Tibial nerve (tissue), 4 donors: Measurements from ENCODE around the gene FBXW12. TPM values are rescaled to one million over a fixed set of nuclear protein-coding genes. Genes with fewer than 3 reads are reported as not detected.

Source experiments
- DNase-seq, 2 donors: peaks; one replicate each; pipeline ENCODE4 v3.0.0-alpha.2; 2019; ENCODE audit warnings: low spot score in 2 of 2
- H3K27ac ChIP-seq, 4 donors: fragments of 200-600 bp; sonication (generic) in 3 of 4; one replicate each; pipeline ENCODE4 v1.5.1; 2017 to 2019; ENCODE audit warnings: mild to moderate bottlenecking in 1 of 4
- H3K27me3 ChIP-seq, 2 donors: fragments of 200-600 bp; sonication (generic) in 1 of 2; one replicate each; pipeline versions ENCODE4 v1.5.1 to v1.6.0; 2017 to 2019
- H3K36me3 ChIP-seq, 3 donors: fragments of 200-600 bp; sonication (generic); one replicate each; pipeline ENCODE4 v1.5.1; 2018 to 2019
- H3K4me1 ChIP-seq, 4 donors: fragments of 200-600 bp; sonication (generic) in 3 of 4; one replicate each; pipeline ENCODE4 v1.5.1; 2017 to 2019
- H3K4me3 ChIP-seq, 4 donors: fragments of 200-600 bp; sonication (generic) in 3 of 4; one replicate each; pipeline ENCODE4 v1.5.1; 2017 to 2019; ENCODE audit warnings: mild to moderate bottlenecking in 1 of 4, moderate library complexity in 1 of 4
- H3K9me3 ChIP-seq, 4 donors: fragments of 200-600 bp; sonication (generic) in 3 of 4; one replicate each; pipeline ENCODE4 v1.5.1; 2017 to 2019
- EP300 ChIP-seq, 2 donors: sonication (generic); formaldehyde crosslinking; IDR thresholded peaks; one replicate each; pipeline ENCODE4 v1.6.1; 2017; ENCODE audit warnings: antibody characterized with exemption in 2 of 2, mild to moderate bottlenecking in 1 of 2
- POLR2A ChIP-seq, 2 donors: fragments of 450-650 bp; IDR thresholded peaks; one replicate each; pipeline ENCODE4 v1.6.1; 2017; ENCODE audit warnings: antibody characterized with exemption in 2 of 2, mild to moderate bottlenecking in 2 of 2, moderate library complexity in 2 of 2
- WGBS, 2 donors: methylation state at CpG; one replicate each; pipeline ENCODE4 v1.1.5; 2018; 5-methylcytosine and 5-hydroxymethylcytosine counted together
- total RNA-seq, 4 donors: library from RNA; depleted of rRNA; stranded (reverse); fragments of >200 nt; gene quantifications; one replicate each; pipeline ENCODE4 v1.1.0, GENCODE V29; 2016
- TF ChIP-seq, protein P1 (sequence below), 5 experiments: fragments of 200-600 bp in 3 of 5; fragments of 450-650 bp in 2 of 5; sonication (generic) in 3 of 5; IDR thresholded peaks; one replicate each; pipeline ENCODE4 v1.5.1; 2016 to 2019; ENCODE audit warnings: antibody characterized with exemption in 5 of 5, mild to moderate bottlenecking in 3 of 5, moderate library complexity in 2 of 5

The FBXW12 gene
- total RNA-seq, 4 donors from 2014 or later, result not detected

DNA sequence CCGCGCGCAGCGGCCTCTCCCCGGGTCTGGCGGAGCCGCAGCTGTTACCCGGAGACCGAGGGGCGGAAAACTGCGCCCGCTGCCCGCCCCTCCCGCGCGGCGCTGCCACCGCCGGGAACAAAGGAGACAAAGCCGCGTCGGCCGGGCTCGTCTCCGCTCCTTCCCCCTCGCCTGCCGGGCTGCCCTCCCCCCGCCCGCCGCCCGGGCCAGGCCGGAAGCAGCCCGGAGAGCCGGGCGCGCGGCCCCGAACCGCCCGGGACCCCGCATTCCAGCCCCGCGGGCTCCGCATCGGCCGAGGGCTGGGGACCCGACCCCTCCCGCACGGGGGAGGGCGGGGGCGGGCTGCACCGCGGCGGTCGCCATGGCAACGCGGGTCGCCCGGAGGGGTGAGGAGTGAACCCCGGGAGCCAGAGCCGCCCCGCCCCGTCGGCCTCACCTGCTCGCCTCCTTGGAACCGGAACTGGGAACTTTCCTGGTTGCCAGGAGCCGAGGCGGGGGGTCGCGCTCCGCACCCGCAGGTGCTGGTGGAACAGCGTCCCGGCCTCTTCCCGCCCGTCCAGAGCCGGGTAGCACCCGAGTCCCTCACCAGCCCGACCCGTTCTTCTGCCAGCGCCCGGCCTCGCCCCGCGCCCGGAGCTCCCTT, 57.4 kb downstream of the FBXW12 start:
- H3K4me1 ChIP-seq, result peaks cover 0 to 87% (median 43%) of the 10 kb centered on the region in 4 donors
- peak overlapping the region; percentile 95 to 98 (median 96) for H3K27ac ChIP-seq
- no peak for DNase-seq

DNA sequence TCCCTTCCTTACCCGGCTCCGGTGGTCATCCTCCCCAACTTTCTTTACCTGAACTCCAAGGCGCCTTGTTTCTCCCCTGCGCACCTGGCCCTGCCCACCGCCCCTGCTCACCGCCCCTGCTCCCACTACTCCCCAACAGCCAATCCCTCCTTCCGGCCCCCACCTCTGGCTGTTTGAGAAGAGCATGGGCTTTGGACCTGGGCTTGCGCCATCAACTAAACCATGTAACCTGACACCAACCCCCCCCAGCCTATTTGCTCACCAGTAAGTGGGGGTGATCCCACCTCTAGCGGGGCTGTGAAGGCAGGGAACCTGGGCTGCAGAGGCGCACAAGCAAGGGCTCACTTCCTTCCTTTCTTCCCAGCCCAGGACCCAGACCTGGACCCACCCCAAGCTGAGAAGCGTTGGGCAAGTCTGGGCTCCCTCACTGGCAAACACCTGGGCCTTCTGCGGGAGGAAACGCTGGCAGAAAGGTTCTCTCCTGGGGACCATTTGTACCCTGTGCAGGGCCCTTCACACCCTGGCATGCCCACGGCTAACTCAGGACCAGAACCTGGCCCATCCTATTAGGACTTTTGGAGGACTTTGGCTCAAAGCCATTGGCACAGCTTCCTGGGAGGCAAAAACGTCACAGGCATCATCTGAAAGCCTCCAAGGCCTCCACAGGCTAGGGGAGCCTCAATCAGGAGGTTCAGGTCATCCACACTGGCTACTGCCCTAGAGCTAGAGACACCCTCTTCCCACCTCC, 58.1 kb downstream of the FBXW12 start, which contains the start of gene PLXNB1:
Gene PLXNB1 (minus strand): TSS at position 127 of the 748 bp plus-strand sequence. CDS start 5,475 bp downstream, outside the sequence.
- WGBS, 2 donors, result 20 to 21% methylated on average over 10 to 15 of the region's 15 CpGs
- Histone ChIP-seq H3K9me3 (no peaks in the 10 kb centered on the region), H3K4me3 (peak within 1 kb of the TSS; percentile 74 to 87 (median 80)), H3K27ac (peak within 1 kb of the TSS; percentile 95 to 98 (median 96)), H3K36me3 (peaks cover 0 to 17% (median 4%) of the 10 kb centered on the region in 3 donors), H3K4me1 (peaks cover 0 to 86% (median 41%) of the 10 kb centered on the region in 4 donors), H3K27me3 (no peaks in the 10 kb centered on the region)
- TF ChIP-seq, protein P1, sequence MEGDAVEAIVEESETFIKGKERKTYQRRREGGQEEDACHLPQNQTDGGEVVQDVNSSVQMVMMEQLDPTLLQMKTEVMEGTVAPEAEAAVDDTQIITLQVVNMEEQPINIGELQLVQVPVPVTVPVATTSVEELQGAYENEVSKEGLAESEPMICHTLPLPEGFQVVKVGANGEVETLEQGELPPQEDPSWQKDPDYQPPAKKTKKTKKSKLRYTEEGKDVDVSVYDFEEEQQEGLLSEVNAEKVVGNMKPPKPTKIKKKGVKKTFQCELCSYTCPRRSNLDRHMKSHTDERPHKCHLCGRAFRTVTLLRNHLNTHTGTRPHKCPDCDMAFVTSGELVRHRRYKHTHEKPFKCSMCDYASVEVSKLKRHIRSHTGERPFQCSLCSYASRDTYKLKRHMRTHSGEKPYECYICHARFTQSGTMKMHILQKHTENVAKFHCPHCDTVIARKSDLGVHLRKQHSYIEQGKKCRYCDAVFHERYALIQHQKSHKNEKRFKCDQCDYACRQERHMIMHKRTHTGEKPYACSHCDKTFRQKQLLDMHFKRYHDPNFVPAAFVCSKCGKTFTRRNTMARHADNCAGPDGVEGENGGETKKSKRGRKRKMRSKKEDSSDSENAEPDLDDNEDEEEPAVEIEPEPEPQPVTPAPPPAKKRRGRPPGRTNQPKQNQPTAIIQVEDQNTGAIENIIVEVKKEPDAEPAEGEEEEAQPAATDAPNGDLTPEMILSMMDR (IDR thresholded peaks at IDR 0.05), result no peak
- peak in 1 of 2 donors; percentile 6 for TF ChIP-seq EP300 (IDR thresholded peaks at IDR 0.05)
- TF ChIP-seq POLR2A (IDR thresholded peaks at IDR 0.05), result peak in 1 of 2 donors; percentile 41
- DNase-seq, result peak; percentile 61 to 82

More for the DNA sequence above, 57.4 kb downstream of the FBXW12 start:
- no peaks in the 10 kb centered on the region for H3K27me3 ChIP-seq
- no peaks in the 10 kb centered on the region for H3K9me3 ChIP-seq
- TF ChIP-seq EP300 (IDR thresholded peaks at IDR 0.05) (no peak), POLR2A (IDR thresholded peaks at IDR 0.05) (peak in 1 of 2 donors; percentile 19)
- TF ChIP-seq, protein P1 (IDR thresholded peaks at IDR 0.05), result peak in 2 of 5 experiments; percentile 19 to 25
- H3K4me3 ChIP-seq, result peak overlapping the region; percentile 74 to 87 (median 80)
- H3K36me3 ChIP-seq, result peaks cover 0 to 17% (median 4%) of the 10 kb centered on the region in 3 donors
- 0 to 1% methylated on average over 21 to 22 of the region's 86 CpGs for WGBS, 2 donors

DNA sequence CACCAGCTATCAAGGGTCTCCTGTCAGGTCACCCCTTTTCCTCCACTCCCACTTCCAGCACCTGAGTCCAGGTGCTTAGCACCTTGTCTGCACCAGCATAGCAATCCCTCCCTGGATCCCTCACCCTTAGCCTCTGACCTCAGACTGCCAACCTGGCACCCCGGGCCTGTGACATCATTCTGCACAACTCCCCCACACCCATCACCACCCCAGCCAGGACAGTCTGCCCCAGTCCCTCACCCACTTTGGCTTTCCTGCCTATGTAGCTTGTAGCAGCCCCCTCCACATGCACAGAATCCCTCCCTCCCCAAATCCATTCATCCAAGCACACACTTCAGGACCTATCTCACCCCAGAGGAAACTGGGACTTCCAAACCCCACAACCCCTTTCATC, 58.7 kb downstream of the FBXW12 start:
- H3K27ac ChIP-seq, result peak overlapping the region; percentile 95 to 98 (median 96)
- no peak overlapping the region for H3K4me3 ChIP-seq
- no peak for DNase-seq
- 90 to 93% methylated on average over 1 of the region's 1 CpG for WGBS, 2 donors
- peaks cover 0 to 86% (median 40%) of the 10 kb centered on the region in 4 donors for H3K4me1 ChIP-seq
- no peak for TF ChIP-seq POLR2A (IDR thresholded peaks at IDR 0.05)
- TF ChIP-seq EP300 (IDR thresholded peaks at IDR 0.05), result no peak
- TF ChIP-seq, protein P1 (IDR thresholded peaks at IDR 0.05), result no peak
- H3K27me3 ChIP-seq, result no peaks in the 10 kb centered on the region
- peaks cover 0 to 17% (median 4%) of the 10 kb centered on the region in 3 donors for H3K36me3 ChIP-seq
- no peaks in the 10 kb centered on the region for H3K9me3 ChIP-seq

DNA sequence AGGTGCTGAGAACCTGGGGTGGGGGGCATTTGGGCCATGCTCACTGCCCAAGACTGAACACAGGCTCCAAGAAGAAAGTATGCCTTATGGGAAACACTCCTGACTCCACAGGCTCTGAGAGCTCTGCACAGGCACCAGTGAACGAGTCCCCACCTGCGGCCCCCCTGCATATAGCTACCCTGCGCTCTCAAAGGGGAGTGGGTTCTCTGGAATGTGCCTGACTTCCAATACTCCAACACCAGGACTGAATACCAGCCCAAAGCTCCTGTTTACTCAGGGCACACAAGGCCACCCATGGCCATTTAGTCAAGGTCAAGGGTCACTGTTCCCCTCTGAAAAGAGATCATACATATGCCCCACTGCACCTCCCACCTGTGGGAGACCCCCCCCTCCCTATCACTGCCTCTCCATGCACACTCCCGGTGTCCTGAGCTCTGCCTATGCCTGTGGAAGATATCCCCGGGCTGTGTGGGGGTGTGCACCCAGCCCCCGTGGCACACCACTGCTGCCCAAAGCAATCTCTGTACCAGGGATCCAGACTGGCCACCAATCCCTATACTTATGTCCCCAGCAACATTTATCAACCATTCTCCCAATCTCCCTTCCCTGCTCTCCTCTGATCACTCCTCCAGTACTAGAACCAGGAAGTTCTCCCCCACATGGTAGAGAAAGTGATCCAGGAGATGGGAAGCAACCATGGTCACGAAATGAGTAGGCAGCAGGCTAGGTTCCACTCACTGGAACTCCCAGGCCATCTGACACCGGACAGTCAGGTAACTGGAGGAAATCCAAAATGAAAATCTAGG, 59.4 kb downstream of the FBXW12 start:
- Histone ChIP-seq H3K27ac (peak overlapping the region in 3 of 4 donors; percentile 95 to 98 (median 95)), H3K9me3 (no peaks in the 10 kb centered on the region), H3K36me3 (peaks cover 0 to 17% (median 4%) of the 10 kb centered on the region in 3 donors), H3K4me1 (peaks cover 0 to 86% (median 36%) of the 10 kb centered on the region in 4 donors), H3K27me3 (no peaks in the 10 kb centered on the region), H3K4me3 (no peak overlapping the region)
- WGBS, 2 donors, result 87 to 94% methylated on average over 8 of the region's 8 CpGs
- TF ChIP-seq, protein P1 (IDR thresholded peaks at IDR 0.05), result no peak
- TF ChIP-seq EP300 (IDR thresholded peaks at IDR 0.05) (no peak), POLR2A (IDR thresholded peaks at IDR 0.05) (no peak)
- no peak for DNase-seq
